ENCODE measurements around the gene KLHL6. TPM values are rescaled to one million over a fixed set of nuclear protein-coding genes. Genes with fewer than 3 reads are reported as not detected.
"Not testable (repeated sequence)": the region's sequence is repeated elsewhere in the genome, so short reads cannot be mapped to it uniquely, and the experiment has no call there.

Gene KLHL6
- total RNA-seq, 1 donor from 2014 or later: 0.87 TPM

DNA sequence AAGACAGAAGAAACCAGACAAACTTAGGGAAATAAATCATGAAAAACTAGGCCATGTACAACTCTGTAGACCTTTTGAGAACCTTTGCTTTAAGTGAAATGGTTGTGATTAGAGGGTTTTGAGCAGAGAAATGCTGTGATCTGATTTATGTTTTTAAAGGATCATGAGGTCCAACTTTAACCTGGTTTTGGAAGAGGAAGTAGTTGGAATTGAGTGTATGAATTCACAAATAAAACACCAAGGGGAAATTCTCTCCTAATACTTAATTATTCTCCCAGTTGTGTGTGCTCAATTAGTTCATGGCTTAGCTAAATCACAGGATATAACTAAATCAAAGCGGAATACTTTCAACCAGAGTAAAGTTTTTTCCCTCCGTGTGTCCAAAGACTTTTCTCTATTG, 81.5 kb downstream of the KLHL6 start:
- DNase-seq (no peak), ATAC-seq (no peak)
- intact Hi-C loops (cut with micrococcal nuclease): no loop called here

DNA sequence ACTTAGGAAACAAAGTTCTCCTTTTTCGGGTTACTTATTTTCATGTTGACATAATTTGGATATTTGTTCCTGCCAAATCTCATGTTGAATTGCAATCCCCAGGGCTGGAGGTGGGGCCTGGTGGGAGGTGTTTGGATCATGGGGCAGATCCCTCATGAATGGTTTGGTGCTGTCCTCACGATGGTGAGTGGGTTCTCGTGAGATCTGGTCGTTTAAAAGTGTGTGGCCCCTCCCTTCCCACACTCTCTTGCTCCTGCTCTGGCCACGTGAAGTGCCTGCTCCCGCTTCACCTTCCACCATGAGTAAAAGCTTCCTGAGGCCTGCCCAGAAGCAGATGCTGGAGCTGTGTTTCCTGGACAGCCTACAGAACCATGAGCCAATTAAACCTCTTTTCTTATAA, 83.4 kb downstream of the KLHL6 start:
- ATAC-seq (no peak), DNase-seq (no peak)
- intact Hi-C loops (cut with micrococcal nuclease): no loop called here

DNA sequence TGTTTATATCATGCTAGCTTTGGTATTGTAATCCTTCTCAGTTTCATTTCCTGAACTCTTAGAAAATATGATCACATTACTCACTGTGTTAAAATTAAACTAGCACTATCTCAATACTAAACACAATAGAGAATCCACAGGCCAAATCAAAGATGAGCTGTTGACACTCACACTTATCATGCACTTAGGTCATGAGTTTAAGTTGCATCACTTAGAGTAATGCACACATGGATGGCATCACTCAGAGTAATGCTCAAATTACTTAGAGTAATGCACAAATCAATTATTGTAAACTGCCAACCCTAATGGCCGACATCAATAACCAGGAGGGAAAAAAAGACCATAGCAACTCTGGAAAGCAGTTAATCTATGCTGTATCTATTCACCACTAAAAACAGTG, 87.1 kb downstream of the KLHL6 start:
- intact Hi-C loops (cut with micrococcal nuclease): loop anchor here (5.0 kb wide), 1 partner anchor 299 kb away; no protein-coding TSS in a partner anchor
- ATAC-seq: no peak

DNA sequence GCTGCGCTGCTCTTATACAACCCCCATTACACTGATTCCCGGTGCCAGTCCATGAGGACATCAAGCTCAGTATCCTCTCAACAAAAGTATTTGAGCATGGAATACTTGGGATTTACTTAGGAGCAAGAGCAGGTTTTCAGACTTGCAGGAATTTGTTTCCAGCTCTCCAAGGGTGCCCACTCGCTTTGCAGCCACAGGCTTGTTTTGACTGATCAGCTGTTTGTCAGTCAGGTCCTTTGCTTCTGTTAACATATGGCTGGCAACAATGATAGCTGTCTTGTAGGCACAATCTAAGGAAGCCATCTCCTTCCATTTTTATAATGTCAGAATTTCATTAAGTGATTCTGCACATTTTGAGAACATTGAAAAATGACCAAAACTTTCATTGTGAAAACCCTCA, 88.9 kb downstream of the KLHL6 start:
- ATAC-seq: no peak
- intact Hi-C loops (cut with micrococcal nuclease): loop anchor here (5.0 kb wide), 1 partner anchor 301 kb away; no protein-coding TSS in a partner anchor
- DNase-seq: no peak

More for the DNA sequence above, 87.1 kb downstream of the KLHL6 start:
- DNase-seq: no peak

DNA sequence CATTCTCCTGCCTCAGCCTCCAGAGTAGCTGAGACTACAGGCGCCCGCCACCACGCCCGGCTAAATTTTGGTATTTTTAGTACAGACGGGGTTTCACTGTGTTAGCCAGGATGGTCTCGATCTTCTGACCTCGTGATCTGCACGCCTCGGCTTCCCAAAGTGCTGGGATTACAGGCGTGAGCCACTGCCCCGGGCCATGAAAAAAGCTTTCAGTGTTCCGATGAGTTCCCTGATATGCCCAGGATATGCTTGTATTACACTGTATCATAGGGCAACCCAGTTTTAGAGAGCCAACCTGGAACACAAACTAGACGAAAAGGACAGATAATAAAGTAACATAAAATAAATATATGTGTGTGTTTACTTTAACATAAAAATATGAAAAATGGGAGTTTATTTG, 89.8 kb downstream of the KLHL6 start:
- intact Hi-C loops (cut with micrococcal nuclease): loop anchor here (5.0 kb wide), 1 partner anchor 302 kb away; no protein-coding TSS in a partner anchor
- not testable (repeated sequence) for ATAC-seq, DNase-seq

DNA sequence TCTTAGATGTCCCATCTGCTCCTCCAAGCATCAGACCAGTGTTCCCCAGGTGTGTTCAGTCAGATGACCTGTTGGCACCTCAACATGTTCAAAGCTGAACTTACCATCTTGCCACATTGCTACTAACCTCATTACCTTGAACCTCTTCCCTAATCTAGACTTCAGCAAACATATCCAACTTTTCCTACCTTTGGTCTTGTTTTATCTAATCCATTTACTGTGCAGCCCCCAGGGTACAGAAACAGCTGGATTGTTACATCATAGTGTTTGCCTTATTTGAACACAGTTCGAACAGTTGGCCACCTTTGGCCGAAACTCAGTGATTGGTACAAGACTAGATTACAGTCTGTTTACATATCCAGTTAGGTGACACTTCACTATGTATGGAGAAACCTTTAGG, 91.0 kb downstream of the KLHL6 start:
- ATAC-seq (no peak), DNase-seq (no peak)
- intact Hi-C loops (cut with micrococcal nuclease): no loop called here

DNA sequence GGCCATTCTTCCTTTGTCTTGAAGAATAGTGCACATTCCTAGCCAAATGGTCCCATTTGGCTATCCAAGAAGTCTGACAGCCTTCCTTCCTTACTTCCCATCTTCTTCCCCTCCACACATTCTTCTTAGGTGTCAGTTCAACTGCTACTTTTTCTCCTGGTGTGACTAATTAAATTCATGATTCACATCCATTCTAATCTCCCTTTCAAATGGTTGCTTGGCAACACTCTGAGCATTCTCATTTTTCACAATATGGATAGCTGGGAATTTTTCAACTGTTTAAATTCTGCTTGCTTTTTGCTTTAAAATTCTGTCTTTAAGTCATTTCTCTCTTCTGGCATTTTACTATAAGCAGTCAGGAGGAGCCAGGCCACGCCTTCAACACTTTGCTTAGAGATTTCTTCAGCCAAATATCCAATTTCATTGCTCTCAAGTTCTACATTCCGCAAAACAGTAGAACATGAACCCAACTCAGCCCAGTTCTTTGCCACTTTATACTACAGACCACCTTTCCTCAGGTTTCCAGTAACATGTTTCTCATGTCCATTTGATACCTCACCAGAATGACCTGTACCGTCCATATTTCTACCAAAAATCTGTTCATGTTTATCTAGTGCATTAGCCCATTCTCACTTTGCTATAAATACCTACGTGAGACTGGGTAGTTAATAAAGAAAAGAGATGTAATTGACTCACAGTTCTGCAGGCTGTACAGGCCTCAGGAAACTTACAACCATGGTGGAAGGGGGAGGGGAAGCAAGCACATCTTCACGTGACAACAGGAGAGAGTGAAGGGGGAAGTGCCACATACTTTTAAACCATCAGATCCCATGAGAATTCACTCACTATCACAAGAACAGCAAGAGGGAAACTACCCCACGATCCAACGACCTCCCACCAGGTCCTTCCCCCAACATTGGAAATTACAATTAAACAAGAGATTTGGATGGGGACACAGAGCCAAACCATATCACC, 95.1 kb downstream of the KLHL6 start:
- intact Hi-C loops (cut with micrococcal nuclease): no loop called here
- no peak for ATAC-seq
- no peak for DNase-seq

DNA sequence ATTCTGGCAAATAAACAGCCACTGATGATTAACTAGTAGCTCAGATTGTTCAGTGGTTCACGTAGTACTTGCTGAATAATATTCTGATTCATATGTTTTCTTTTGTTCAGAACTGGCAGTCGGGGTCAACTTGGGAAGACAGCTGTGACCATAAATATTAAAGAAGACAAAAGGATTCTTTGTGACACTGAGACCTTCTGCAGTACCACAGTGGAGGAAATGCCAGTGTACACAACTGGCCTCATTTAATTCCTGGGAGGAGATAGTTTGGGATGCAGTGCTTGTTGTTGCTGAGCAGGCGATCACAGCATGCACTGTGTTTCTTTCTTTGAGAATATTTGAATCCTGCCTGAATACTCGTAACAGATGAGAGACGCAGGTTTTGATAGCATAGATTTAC, 100.4 kb downstream of the KLHL6 start:
- intact Hi-C loops (cut with micrococcal nuclease): no loop called here
- no peak for ATAC-seq
- DNase-seq: no peak

DNA sequence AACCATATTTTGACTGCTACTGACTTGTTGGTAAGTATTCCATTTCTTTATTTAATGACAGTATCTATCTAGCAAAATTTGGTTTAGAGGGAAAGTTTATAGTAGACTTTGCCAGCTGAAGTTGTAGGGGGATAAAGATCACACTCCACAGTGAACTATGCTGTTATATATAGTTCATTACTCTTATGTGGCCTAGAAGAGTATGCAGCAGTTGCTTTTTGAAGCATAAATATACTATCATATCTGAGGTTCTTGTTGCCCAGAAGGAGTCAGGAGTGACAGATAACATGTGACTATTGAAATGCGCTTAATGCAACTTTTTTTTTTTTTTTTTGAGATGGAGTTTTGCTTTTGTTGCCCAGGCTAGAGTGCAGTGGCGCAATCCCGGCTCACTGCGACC, 101.4 kb downstream of the KLHL6 start:
- ATAC-seq: peak; percentile 68
- intact Hi-C loops (cut with micrococcal nuclease): no loop called here
- no peak for DNase-seq

DNA sequence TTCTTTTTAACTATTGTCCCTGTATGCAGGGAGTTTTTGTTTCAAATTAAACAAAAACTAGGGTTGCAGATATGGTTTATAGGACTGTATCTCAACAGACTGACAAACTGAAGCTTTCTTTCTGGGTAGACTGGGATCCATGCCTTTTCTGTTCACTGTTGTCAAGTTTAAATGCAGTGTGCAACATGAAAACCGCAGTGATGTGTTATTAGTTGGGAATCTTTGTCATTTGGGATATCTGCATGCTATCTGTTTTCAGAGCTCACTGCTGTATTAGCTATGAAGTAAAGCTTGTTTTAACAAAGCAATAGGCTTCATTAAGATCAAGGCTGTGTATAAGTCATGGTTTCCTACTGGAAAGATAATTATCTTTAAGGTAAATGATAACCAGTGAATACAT, 105.7 kb downstream of the KLHL6 start:
- ATAC-seq (no peak), DNase-seq (no peak)
- intact Hi-C loops (cut with micrococcal nuclease): no loop called here

DNA sequence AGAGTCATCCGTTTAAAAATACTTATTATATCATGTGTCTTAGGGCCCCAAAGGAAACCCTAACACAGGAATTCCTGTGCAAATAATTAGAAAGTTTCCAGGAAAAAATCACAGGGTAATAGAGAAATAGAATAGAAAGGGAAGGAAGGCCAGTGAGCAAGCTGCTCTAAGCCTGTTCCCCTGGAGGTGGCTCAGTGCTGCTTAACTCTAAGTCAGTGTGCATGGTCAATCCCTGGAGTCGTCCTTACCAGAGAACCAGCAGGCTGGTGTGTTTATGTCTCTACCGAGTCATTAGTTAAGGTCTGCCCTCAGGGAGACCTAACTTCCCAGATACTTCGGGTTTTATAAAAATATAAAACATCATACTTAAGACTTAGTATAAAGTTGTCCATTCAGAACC, 106.1 kb downstream of the KLHL6 start:
- ATAC-seq: peak; percentile 49
- intact Hi-C loops (cut with micrococcal nuclease): no loop called here
- no peak for DNase-seq

DNA sequence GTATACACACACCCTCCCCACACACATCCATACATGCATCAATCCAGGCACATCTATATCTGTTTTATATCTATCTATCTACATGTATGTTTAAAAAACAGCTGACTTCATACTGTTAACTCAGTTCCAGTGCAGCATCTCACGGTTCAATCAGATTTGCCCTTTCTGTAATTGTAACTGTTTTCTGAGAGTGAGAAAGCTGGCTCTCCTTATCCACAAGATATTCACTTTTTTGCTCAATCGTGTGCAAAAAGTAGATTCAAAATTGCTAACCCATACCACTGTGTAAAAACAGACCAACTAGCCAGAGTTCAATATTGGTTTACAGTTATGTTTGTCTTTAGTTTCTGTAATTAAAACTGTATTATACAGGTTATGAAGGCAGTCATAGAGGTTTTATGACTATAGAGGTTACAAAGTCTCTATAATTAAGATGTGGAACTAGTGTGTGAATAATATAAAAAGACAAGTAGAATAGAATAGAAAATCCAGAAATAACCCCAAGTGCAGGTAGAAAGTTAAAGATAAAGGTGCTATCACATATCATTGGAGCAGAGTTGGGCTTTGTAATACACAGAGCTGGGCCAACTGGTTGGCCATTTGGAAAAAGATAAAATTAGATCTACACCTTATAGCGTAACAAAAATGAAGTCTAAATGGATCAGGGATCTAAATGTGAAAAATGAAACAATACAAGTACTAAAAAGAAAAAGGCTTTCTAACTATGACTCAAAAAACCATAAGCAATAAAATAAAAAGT, 107.0 kb downstream of the KLHL6 start:
- DNase-seq (no peak), ATAC-seq (no peak)
- intact Hi-C loops (cut with micrococcal nuclease): no loop called here

DNA sequence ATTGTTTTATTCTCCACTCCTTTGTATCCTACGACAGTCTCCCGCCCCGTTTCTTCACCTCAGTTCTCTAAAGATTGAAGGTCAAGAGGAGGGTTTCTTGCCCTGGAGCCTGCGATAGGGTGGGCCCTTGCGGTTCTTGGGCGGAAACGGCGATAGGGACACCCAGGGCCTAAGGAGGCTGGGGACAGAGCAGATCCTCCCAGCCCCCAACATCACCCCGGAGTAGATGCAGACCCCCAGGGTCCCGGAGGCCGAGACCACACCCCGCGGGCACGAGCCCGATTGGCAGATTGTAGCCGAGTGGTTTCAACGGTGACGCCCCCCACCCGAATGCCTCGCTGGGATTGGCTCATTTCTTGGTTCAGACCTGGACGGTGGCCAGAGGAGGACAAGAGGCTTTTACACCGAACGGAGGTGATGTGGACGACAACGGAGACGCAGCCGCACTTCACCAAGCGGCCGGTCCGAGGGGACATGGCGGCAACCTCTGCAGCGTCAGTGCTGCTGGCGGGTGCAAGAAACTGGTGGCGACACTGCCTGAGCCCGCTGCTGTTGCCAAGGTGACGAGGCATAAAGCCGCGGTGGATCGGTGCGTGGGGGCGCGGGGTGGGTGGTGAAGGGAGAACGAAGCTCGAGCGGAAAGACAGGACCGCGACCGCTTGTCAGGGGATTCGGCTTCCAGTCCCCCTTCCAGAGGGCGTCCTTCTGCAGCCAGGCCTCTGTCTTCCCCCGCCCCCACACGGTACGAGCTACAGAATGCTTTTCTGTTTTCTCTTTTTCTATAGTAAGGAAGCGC, 108.1 kb downstream of the KLHL6 start:
- intact Hi-C loops (cut with micrococcal nuclease): no loop called here
- DNase-seq (peak; percentile 90), ATAC-seq (peak; percentile 88)

DNA sequence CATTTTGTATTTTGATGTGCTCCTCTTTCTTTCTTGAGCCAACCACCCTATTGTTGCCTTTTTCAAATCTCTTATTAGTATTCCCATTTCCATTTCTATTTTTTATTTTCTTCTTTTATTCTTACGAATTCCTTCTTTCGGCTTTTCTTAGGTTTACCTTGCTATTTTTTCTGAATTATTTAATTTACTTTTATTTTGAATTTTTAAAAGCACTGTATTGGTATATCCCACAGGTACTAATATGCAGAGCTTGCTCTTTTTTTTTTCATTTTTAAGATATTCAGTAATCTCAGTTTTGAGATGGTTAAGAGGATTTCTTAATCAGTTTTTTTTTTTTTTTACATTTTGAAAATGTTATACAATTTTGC, 108.7 kb downstream of the KLHL6 start:
- no peak for DNase-seq
- intact Hi-C loops (cut with micrococcal nuclease): no loop called here
- no peak for ATAC-seq

DNA sequence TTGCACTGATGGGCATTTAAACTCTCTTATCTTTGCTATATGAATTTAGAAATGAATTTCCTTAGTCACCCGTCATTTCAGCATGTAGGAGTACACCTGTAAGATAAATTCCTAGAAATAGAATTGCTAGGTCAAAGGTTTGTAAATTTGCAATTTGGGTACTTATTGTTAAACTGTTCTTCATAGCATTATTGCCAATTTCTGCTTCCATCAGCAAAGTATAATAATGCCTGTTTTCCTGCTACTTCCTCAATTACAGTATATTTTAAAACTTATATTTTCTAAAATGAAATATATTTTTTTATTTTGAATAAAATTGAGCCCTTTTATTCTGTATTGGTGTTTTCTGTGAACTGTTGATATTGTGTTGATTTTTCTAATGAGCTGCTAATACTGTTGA, 110.8 kb downstream of the KLHL6 start:
- ATAC-seq: no peak
- DNase-seq: no peak
- intact Hi-C loops (cut with micrococcal nuclease): no loop called here

DNA sequence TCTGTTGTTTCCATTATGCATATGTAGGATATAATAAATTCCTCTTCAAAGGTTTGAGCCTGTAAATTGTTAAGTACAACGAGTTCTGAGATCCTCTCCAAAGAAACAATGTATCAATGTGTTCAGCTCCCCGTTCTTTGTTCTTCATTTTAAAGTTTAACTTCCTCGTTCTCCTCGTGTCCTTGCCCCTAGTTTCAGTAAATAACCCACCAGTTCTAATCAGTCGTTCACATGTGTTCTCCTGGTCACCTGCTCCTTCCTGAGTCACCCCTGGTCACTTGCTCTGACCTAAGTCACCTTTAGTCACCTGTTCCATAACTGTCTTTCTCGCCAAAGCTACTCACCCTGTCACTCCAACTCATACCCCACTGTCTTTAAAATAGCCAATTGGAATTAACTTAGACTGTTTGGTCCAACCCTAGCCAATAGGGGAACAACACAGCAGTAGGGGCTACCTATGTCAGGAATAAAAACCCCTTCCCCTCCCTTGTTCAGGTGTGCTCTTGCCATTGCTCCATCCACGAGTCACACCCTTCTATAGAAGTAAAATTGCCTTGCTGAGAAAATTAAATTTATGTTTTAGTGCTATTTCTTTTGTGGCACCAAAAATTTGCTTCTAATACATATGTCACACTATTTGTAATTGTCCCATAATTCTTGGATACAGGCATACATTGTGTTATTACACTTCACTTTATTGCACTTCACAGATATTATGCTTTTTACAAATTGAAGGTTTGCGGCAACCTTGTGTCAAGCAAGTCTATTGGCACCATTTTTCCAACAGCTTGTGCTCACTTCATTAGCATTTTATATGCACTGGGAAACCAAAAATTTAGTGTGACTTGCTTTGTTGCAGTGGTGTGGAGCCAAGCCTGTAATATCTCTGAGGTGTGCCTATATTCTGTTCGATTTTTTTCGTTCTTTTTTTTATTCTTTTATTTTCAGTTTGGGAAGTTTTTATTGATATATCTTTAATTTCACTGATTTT, 111.8 kb downstream of the KLHL6 start:
- intact Hi-C loops (cut with micrococcal nuclease): no loop called here
- DNase-seq (no peak), ATAC-seq (no peak)

DNA sequence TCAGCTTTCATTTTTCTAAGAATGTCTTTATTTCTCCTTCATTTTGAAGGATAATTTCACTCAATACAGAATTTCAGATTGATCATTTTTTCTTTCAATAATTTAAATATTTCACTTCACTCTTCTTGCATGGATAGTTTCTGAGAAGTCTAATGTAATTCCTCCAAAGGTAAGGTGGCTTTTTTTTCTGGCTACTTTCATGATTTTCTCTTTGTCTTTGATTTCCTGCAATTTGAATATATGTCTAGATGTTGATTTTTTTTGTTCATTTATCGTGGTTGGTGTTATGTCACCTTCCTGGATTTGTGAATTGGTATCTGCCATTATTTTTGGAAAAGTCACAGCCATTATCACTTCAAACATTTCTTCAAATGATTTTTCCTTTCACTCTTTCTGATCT, 112.5 kb downstream of the KLHL6 start:
- no peak for ATAC-seq
- no peak for DNase-seq
- intact Hi-C loops (cut with micrococcal nuclease): no loop called here

DNA sequence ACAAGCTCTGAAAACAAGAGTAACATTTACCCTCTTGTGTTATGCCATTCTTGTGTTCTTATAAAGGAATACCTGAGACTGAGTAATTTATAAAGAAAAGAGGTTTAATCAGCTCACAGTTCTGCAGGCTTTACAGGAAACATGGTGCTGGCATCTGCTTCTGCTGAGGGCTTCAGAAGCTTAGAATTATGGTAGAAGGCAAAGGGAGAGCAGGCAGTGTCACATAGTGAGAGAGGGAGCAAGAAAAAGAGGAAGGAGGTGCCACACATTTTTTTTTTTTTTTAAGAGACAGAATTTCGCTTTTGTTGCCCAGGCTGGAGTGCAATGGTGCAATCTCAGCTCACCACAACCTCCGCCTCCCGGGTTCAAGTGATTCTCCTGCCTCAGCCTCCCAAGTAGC, 115.0 kb downstream of the KLHL6 start:
- intact Hi-C loops (cut with micrococcal nuclease); ATAC-seq; DNase-seq: not testable (repeated sequence)
